ENCODE results near the gene TNFAIP8L1.

DNA sequence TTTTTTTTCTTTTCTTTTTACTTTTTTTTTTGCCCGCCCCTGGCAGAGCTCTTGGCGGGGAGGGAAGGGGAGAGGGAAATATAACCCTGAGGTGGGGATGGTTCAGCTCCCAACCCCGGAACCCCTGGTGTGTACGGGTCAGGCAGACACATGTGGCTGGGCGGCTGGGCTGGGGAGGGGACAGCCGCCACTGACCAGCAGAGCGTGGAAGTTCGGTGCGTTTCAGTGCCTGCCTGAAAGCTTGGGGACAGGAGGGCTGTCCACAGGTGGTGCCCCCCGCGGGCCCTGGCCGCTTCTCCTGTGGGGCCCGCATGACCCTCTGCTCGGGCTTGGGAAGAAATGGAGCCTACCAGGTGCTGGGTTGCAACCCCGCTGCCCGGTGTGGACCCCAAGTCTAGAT, 36.0 kb downstream of the TNFAIP8L1 start:
- TF ChIP-seq ZNF274 (IDR thresholded peaks at IDR 0.05; ENCODE audit: low read depth, low read length) (no peak), POLR2A (IDR thresholded peaks at IDR 0.05; ENCODE audit: borderline replicate concordance, extremely low read depth, insufficient read depth, insufficient read length) (no peak), POLR2AphosphoS5 (IDR thresholded peaks at IDR 0.05; ENCODE audit: low read depth, low read length) (no peak), RAD21 (IDR thresholded peaks at IDR 0.05; ENCODE audit: low read depth) (no peak), JUND (IDR thresholded peaks at IDR 0.05) (no peak), EGR1 (IDR thresholded peaks at IDR 0.05; ENCODE audit: low read depth) (no peak), TCF7L2 (IDR thresholded peaks at IDR 0.05; ENCODE audit: borderline replicate concordance, extremely low read depth, insufficient read depth, insufficient read length) (no peak), ELF1 (IDR thresholded peaks at IDR 0.05; ENCODE audit: borderline replicate concordance, low read depth) (no peak), EZH2 (IDR thresholded peaks at IDR 0.05) (no peak), SIN3A (IDR thresholded peaks at IDR 0.05; ENCODE audit: low read depth) (no peak)
- TF ChIP-seq, protein P1, sequence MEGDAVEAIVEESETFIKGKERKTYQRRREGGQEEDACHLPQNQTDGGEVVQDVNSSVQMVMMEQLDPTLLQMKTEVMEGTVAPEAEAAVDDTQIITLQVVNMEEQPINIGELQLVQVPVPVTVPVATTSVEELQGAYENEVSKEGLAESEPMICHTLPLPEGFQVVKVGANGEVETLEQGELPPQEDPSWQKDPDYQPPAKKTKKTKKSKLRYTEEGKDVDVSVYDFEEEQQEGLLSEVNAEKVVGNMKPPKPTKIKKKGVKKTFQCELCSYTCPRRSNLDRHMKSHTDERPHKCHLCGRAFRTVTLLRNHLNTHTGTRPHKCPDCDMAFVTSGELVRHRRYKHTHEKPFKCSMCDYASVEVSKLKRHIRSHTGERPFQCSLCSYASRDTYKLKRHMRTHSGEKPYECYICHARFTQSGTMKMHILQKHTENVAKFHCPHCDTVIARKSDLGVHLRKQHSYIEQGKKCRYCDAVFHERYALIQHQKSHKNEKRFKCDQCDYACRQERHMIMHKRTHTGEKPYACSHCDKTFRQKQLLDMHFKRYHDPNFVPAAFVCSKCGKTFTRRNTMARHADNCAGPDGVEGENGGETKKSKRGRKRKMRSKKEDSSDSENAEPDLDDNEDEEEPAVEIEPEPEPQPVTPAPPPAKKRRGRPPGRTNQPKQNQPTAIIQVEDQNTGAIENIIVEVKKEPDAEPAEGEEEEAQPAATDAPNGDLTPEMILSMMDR (IDR thresholded peaks at IDR 0.05 in 2 of 3, conservative IDR thresholded peaks at IDR 0.05 in 1 of 3; ENCODE audit: borderline replicate concordance in 1 of 3, insufficient read depth in 1 of 3, low read depth in 2 of 3, low read length in 2 of 3) = no peak
- TF ChIP-seq, protein P2, sequence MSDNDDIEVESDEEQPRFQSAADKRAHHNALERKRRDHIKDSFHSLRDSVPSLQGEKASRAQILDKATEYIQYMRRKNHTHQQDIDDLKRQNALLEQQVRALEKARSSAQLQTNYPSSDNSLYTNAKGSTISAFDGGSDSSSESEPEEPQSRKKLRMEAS (IDR thresholded peaks at IDR 0.05) = no peak

All from HCT116 (cell line).